MM.1S (cell line): ENCODE data around the gene AKTIP.

Source experiments
- EZH2 ChIP-seq: fragments of 300-600 bp; sonication (generic); optimal IDR thresholded peaks from 2 replicates; pipeline ENCODE3; 2017; ENCODE audit warnings: low read depth, mild to moderate bottlenecking, antibody characterized with exemption, low read length, mixed read lengths
- TF ChIP-seq, protein P1 (sequence below): fragments of 300-600 bp; sonication (generic); IDR thresholded peaks from 2 replicates; pipeline ENCODE4 v1.5.1; 2016; ENCODE audit warnings: antibody characterized with exemption, low read length, mixed read lengths

DNA sequence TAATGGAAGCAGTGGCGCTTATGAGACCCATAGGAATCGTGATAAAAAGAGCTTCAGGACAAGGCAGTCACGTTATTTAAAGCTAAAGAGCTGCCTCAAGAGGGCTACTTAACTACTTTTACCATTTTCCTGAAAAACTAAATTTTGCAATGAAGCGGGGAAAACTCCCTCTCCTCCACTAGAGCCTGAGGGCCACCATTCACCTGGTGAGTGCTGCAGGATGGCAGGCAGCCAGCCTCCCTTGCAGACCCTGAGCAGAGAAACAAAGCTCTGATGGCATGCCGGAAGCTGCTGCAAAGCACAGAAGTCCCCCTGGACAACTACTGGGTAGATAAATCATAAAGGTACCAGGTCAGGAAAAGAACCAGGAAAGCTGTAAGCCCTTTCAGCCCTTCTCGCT, 8.4 kb downstream of the AKTIP start:
- TF ChIP-seq, protein P1, sequence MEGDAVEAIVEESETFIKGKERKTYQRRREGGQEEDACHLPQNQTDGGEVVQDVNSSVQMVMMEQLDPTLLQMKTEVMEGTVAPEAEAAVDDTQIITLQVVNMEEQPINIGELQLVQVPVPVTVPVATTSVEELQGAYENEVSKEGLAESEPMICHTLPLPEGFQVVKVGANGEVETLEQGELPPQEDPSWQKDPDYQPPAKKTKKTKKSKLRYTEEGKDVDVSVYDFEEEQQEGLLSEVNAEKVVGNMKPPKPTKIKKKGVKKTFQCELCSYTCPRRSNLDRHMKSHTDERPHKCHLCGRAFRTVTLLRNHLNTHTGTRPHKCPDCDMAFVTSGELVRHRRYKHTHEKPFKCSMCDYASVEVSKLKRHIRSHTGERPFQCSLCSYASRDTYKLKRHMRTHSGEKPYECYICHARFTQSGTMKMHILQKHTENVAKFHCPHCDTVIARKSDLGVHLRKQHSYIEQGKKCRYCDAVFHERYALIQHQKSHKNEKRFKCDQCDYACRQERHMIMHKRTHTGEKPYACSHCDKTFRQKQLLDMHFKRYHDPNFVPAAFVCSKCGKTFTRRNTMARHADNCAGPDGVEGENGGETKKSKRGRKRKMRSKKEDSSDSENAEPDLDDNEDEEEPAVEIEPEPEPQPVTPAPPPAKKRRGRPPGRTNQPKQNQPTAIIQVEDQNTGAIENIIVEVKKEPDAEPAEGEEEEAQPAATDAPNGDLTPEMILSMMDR, result no peak
- TF ChIP-seq EZH2, result no peak
